GM12878 (cell line): Measurements from ENCODE around the gene HNRNPA0. TPM values are rescaled to one million over a fixed set of nuclear protein-coding genes. Genes with fewer than 3 reads are reported as not detected.

ENCODE experiments used
- ATAC-seq: fragments of 200-7000 bp; cut with Tn5 transposase; 3 replicates; pipeline ENCODE4 v1.9.1; 2020; ENCODE audit warnings: mild to moderate bottlenecking, moderate library complexity
- BruUV-seq: library from RNA; stranded (reverse); fragments of 400-500 nt; replicated peaks from 2 replicates; lab custom pipeline; 2021; lab: Mats Ljungman, UMichigan
- CTCF ChIA-PET: fragments of 300-600 bp; sonication (Branson Sonifier 250); formaldehyde crosslinking; extraction: SDS; loops from one replicate; lab custom pipeline; 2021; ENCODE audit warnings: inconsistent platforms; lab: Yijun Ruan, JAX
- POLR2A ChIA-PET: fragments of 350-600 bp; formaldehyde crosslinking; extraction: SDS; loops from one replicate; lab custom pipeline; 2021; ENCODE audit warnings: inconsistent platforms; lab: Charles Lee
- RAD21 ChIA-PET: fragments of 300-600 bp; sonication (Branson Sonifier 250); formaldehyde crosslinking; loops from one replicate; lab custom pipeline; 2023; ENCODE audit warnings: antibody characterized with exemption; ENCODE audit not compliant: unreplicated experiment; lab: Charles Lee
- SMC1A ChIA-PET: fragments of 300-600 bp; sonication (Branson Sonifier 250); formaldehyde crosslinking; loops from one replicate; lab custom pipeline; 2023; ENCODE audit not compliant: unreplicated experiment, uncharacterized antibody; lab: Charles Lee
- DNase-seq: peaks from one replicate; pipeline ENCODE4 v3.0.0-alpha.2; 2011; ENCODE audit warnings: low read depth, low spot score
- FAIRE-seq: peaks from 3 replicates; lab custom pipeline; 2011; peaks lifted over from hg19 to GRCh38; lab: Jason Lieb, UNC
- H2AFZ ChIP-seq: 2 replicates; pipeline ENCODE4 v1.6.0; 2011; ENCODE audit warnings: low read depth, low read length, control low read depth; ENCODE audit not compliant: control insufficient read depth
- H3K27ac ChIP-seq: 2 replicates; pipeline ENCODE4 v1.5.1; 2011; ENCODE audit warnings: control low read depth; ENCODE audit not compliant: control insufficient read depth, insufficient read depth
- H3K27me3 ChIP-seq, 2 experiments: replicated peaks in 1 of 2; 2 replicates each; pipeline versions ENCODE4 v1.6.0 to v1.6.1; 2011; ENCODE audit warnings: low read length in 1 of 2; ENCODE audit not compliant: control insufficient read depth in 2 of 2, insufficient read depth in 2 of 2
- H3K36me3 ChIP-seq, 2 experiments: 2 replicates each; pipeline ENCODE4 v1.5.1; 2011; ENCODE audit warnings: low read length in 1 of 2; ENCODE audit not compliant: control insufficient read depth in 2 of 2, insufficient read depth in 2 of 2
- H3K4me1 ChIP-seq: 2 replicates; pipeline ENCODE4 v1.6.1; 2011; ENCODE audit warnings: mild to moderate bottlenecking, low read length, moderate library complexity, mixed read lengths; ENCODE audit not compliant: control insufficient read depth, insufficient read depth
- H3K4me2 ChIP-seq: 2 replicates; pipeline ENCODE4 v1.6.0; 2011; ENCODE audit warnings: control low read depth; ENCODE audit not compliant: control insufficient read depth, insufficient read depth
- H3K4me3 ChIP-seq: fragments of 200-600 bp; sonication (generic); 2 replicates; pipeline ENCODE4 v1.5.1; 2016
- H3K79me2 ChIP-seq: 2 replicates; pipeline ENCODE4 v1.6.0; 2011; ENCODE audit warnings: low read length; ENCODE audit not compliant: control insufficient read depth, insufficient read depth
- H3K9ac ChIP-seq: 2 replicates; pipeline ENCODE4 v1.8.0; 2011; ENCODE audit warnings: low read length, control low read depth, mixed read lengths; ENCODE audit not compliant: control insufficient read depth, insufficient read depth
- H3K9me3 ChIP-seq: replicated peaks from 3 replicates; pipeline ENCODE4 v1.5.1; 2011; ENCODE audit warnings: mild to moderate bottlenecking, low read length; ENCODE audit not compliant: control insufficient read depth, insufficient read depth
- H4K20me1 ChIP-seq: 2 replicates; pipeline ENCODE4 v1.6.0; 2011; ENCODE audit not compliant: control insufficient read depth, insufficient read depth
- ATF7 ChIP-seq: fragments of 450-650 bp; IDR thresholded peaks from 2 replicates; pipeline ENCODE4 v1.6.1; 2016; ENCODE audit warnings: low read depth, mild to moderate bottlenecking
- CHD1 ChIP-seq: IDR thresholded peaks from 2 replicates; pipeline ENCODE4 v1.6.1; 2012; ENCODE audit warnings: low read depth, low read length, improper control_type of control experiment
- EGR1 ChIP-seq, 2 experiments: IDR thresholded peaks; 1 replicate in 1 of 2; 2 replicates in 1 of 2; pipeline ENCODE4 v1.6.1; 2011 to 2012; ENCODE audit warnings: low read depth in 2 of 2, low read length in 2 of 2, borderline replicate concordance in 1 of 2, mild to moderate bottlenecking in 1 of 2, moderate library complexity in 1 of 2
- LARP7 ChIP-seq: fragments of 450-650 bp; IDR thresholded peaks from 2 replicates; pipeline ENCODE4 v1.6.1; 2017; ENCODE audit warnings: mild to moderate bottlenecking
- POLR2A ChIP-seq: IDR thresholded peaks from 2 replicates; pipeline ENCODE4 v1.6.1; 2011; ENCODE audit warnings: low read depth, mild to moderate bottlenecking, low read length
- POLR2AphosphoS5 ChIP-seq: IDR thresholded peaks from 2 replicates; pipeline ENCODE4 v1.6.1; 2011; ENCODE audit warnings: mild to moderate bottlenecking, low read length, inconsistent platforms
- POU2F2 ChIP-seq: IDR thresholded peaks from 3 replicates; pipeline ENCODE4 v1.6.1; 2011; ENCODE audit warnings: low read depth, mild to moderate bottlenecking, low read length, borderline replicate concordance
- SPI1 ChIP-seq: IDR thresholded peaks from 2 replicates; pipeline ENCODE4 v1.6.1; 2011; ENCODE audit warnings: low read depth, mild to moderate bottlenecking, low read length, moderate library complexity, borderline replicate concordance; ENCODE audit not compliant: insufficient read depth
- TAF1 ChIP-seq: IDR thresholded peaks from 2 replicates; pipeline ENCODE4 v1.6.1; 2011; ENCODE audit warnings: mild to moderate bottlenecking, low read depth, low read length, borderline replicate concordance
- TBL1XR1 ChIP-seq: IDR thresholded peaks from 2 replicates; pipeline ENCODE4 v1.6.1; 2012; ENCODE audit warnings: low read depth, low read length, improper control_type of control experiment
- WRNIP1 ChIP-seq: IDR thresholded peaks from 2 replicates; pipeline ENCODE4 v1.6.1; 2011; ENCODE audit warnings: low read depth, low read length, improper control_type of control experiment, borderline replicate concordance
- WGBS: methylation state at CpG from one replicate; pipeline ENCODE4 v1.1.6; 2016; ENCODE audit warnings: low lambda C conversion rate; ENCODE audit not compliant: insufficient replicate concordance, insufficient coverage; ENCODE audit errors: missing lambda C conversion rate; 5-methylcytosine and 5-hydroxymethylcytosine counted together
- in situ Hi-C: fragments of 300-500 bp; cut with MboI; formaldehyde crosslinking; loops from 9 replicates; pipeline ENCODE4 v1.14.3; 2018; ENCODE audit warnings: mixed read lengths
- intact Hi-C: fragments of 100-400 bp; cut with micrococcal nuclease; formaldehyde crosslinking; loops from one replicate; pipeline ENCODE4 v1.14.2; 2022; ENCODE audit not compliant: unreplicated experiment
- polyA plus RNA-seq, 11 experiments: library from polyadenylated mRNA; depleted of rRNA in 4 of 11; unstranded in 6 of 11; stranded (reverse) in 5 of 11; fragments of >200 nt; fragmentation: Nextera tagmentation in 4 of 11; fragmentation: Illumina TruSeq in 1 of 11; extraction: Ambion mirVana in 4 of 11; extraction: Trizol in 1 of 11; gene quantifications; 1 replicate in 1 of 11; 2 replicates in 10 of 11; pipeline versions ENCODE4 v1.2.1 to v1.2.3, GENCODE V29; 2011 to 2016; ENCODE audit warnings: inconsistent platforms in 2 of 11, missing spikeins in 2 of 11, low read depth in 1 of 11
- total RNA-seq, 4 experiments: library from RNA; depleted of rRNA in 3 of 4; stranded (reverse); fragments of >200 nt in 3 of 4; fragmentation: Illumina TruSeq in 1 of 4; extraction: Trizol in 1 of 4; gene quantifications; 2 replicates each; pipeline versions ENCODE4 v1.2.1 to v1.2.3, GENCODE V29; 2013 to 2021
- TF ChIP-seq, protein P1 (sequence below): fragments of 450-650 bp; conservative IDR thresholded peaks from 2 replicates; pipeline ENCODE4 v1.6.1; 2017; ENCODE audit warnings: mild to moderate bottlenecking, moderate library complexity

Gene HNRNPA0
- total and polyA plus RNA-seq, 10 of the 15 experiments (the other 5 are each of a cell fraction or from before 2014, with no cell fraction given), result 6.3 to 45.0 (median 12.5) TPM

- no peak overlapping the region for H2AFZ ChIP-seq
- CTCF ChIA-PET, result interaction anchor here (0.8 to 2.3 kb wide), 13 partner anchors 11 to 380 kb away, joined by 3 to 22 read pairs (median 4); partner anchors contain the start of gene PKD2L2
Observed at GRCh38 chr5:137752905-137753690, 1.1 kb downstream of the HNRNPA0 start.

More at GRCh38 chr5:137752905-137753690, 1.1 kb downstream of the HNRNPA0 start:
- Histone ChIP-seq H4K20me1 (no peaks in the 10 kb centered on the region), H3K9ac (peak overlapping the region; percentile 98), H3K79me2 (peaks cover 48% of the 10 kb centered on the region), H3K27ac (peak overlapping the region; percentile 96), H3K4me3 (peak overlapping the region; percentile 91), H3K4me2 (peak overlapping the region; percentile 88), H3K36me3 (no peaks in the 10 kb centered on the region; a peak in 1 of 4 replicates), H3K9me3 (no peaks in the 10 kb centered on the region), H3K27me3 (no peaks in the 10 kb centered on the region), H3K4me1 (peaks cover 20% of the 10 kb centered on the region)
- ChIA-PET RAD21 (interaction anchor here (1.1 to 2.9 kb wide), 9 partner anchors 10 to 280 kb away, joined by 3 to 13 read pairs (median 5); partner anchors contain the start of genes KLHL3 and PKD2L2), POLR2A (interaction anchor here (0.5 to 2.4 kb wide), 15 partner anchors 12 to 1316 kb away, joined by 3 to 14 read pairs (median 4); partner anchors contain the start of genes KLHL3 and PKD2L2), SMC1A (interaction anchor here (0.8 to 1.6 kb wide), 5 partner anchors 8 to 255 kb away, joined by 3 to 10 read pairs (median 3); partner anchors contain the start of gene PKD2L2)
- in situ Hi-C loops (no loop called here), intact Hi-C loops (loop anchor here (1.0 to 10.0 kb wide), 3 partner anchors 103 to 712 kb away; partner anchors contain the start of genes EGR1 and FAM13B)
- DNase-seq, result no peak
- peak; percentile 25 for ATAC-seq
- TF ChIP-seq LARP7 (peak; percentile 19; the same call in 1 of the 2 replicates), EGR1 (IDR thresholded peaks at IDR 0.05; ENCODE audit: borderline replicate concordance in 1 of 2, low read depth in 2 of 2, low read length in 2 of 2) (no peak), ATF7 (peak; percentile 40; the same call in 1 of the 2 replicates), TBL1XR1 (no peak), SPI1 (0 out of 2 replicates have a peak, but pooled peaks have one; percentile 14), POU2F2 (0 out of 3 replicates have a peak, but pooled peaks have one; percentile 13), POLR2A (peak; percentile 17; the same call in 1 of the 2 replicates), TAF1 (peak; percentile 25; the same call in 1 of the 2 replicates), CHD1 (0 out of 2 replicates have a peak, but pooled peaks have one; percentile 31), WRNIP1 (0 out of 2 replicates have a peak, but pooled peaks have one; percentile 49), POLR2AphosphoS5 (0 out of 2 replicates have a peak, but pooled peaks have one; percentile 13)
- TF ChIP-seq, protein P1, sequence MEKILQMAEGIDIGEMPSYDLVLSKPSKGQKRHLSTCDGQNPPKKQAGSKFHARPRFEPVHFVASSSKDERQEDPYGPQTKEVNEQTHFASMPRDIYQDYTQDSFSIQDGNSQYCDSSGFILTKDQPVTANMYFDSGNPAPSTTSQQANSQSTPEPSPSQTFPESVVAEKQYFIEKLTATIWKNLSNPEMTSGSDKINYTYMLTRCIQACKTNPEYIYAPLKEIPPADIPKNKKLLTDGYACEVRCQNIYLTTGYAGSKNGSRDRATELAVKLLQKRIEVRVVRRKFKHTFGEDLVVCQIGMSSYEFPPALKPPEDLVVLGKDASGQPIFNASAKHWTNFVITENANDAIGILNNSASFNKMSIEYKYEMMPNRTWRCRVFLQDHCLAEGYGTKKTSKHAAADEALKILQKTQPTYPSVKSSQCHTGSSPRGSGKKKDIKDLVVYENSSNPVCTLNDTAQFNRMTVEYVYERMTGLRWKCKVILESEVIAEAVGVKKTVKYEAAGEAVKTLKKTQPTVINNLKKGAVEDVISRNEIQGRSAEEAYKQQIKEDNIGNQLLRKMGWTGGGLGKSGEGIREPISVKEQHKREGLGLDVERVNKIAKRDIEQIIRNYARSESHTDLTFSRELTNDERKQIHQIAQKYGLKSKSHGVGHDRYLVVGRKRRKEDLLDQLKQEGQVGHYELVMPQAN, result no peak; the same call in 1 of the 2 replicates
- WGBS, result 1% methylated on average over 46 of the region's 63 CpGs
- BruUV-seq, result no TSS peak
- FAIRE-seq, result no peak
